Mesenchymal stem cell (in vitro differentiated cells and primary cell): ENCODE data around the gene GLIS2.
A peak's percentile ranks its signal among the peaks of the same experiment; 100 is the strongest.

ENCODE experiments used
- DNase-seq: peaks from one replicate; pipeline ENCODE4 v3.0.0-alpha.2; 2013
- H2AFZ ChIP-seq: one replicate; pipeline ENCODE4 v1.6.1; 2013; ENCODE audit warnings: low read depth, mild to moderate bottlenecking, control low read depth, inconsistent platforms, low read length, moderate library complexity
- H2AK5ac ChIP-seq: 2 replicates; pipeline ENCODE4 v1.6.1; 2013; ENCODE audit warnings: low read length, moderate library complexity, mild to moderate bottlenecking, inconsistent platforms; ENCODE audit not compliant: severe bottlenecking
- H2BK120ac ChIP-seq: one replicate; pipeline ENCODE4 v1.6.1; 2013; ENCODE audit warnings: low read depth, mild to moderate bottlenecking, inconsistent platforms, low read length, moderate library complexity
- H2BK12ac ChIP-seq, 2 experiments: one replicate each; pipeline ENCODE4 v1.6.1; 2013; ENCODE audit warnings: inconsistent platforms in 2 of 2, low read length in 2 of 2, mild to moderate bottlenecking in 2 of 2, moderate library complexity in 2 of 2, control low read depth in 1 of 2
- H2BK15ac ChIP-seq: one replicate; pipeline ENCODE4 v1.6.1; 2013; ENCODE audit warnings: mild to moderate bottlenecking, low read depth, inconsistent platforms; ENCODE audit not compliant: poor library complexity, severe bottlenecking
- H2BK5ac ChIP-seq: 2 replicates; pipeline ENCODE4 v1.6.1; 2013; ENCODE audit warnings: low read depth, mild to moderate bottlenecking, low read length, control low read depth, inconsistent platforms; ENCODE audit not compliant: poor library complexity, severe bottlenecking
- H3K14ac ChIP-seq, 2 experiments: one replicate each; pipeline ENCODE4 v1.6.1; 2013; ENCODE audit warnings: inconsistent platforms in 2 of 2, low read length in 2 of 2, control low read depth in 1 of 2, mild to moderate bottlenecking in 1 of 2, moderate library complexity in 1 of 2
- H3K18ac ChIP-seq, 2 experiments: one replicate each; pipeline ENCODE4 v1.6.1; 2013; ENCODE audit warnings: inconsistent platforms in 2 of 2, low read length in 2 of 2, control low read depth in 1 of 2, low read depth in 1 of 2, mild to moderate bottlenecking in 1 of 2
- H3K23ac ChIP-seq, 2 experiments: one replicate each; pipeline ENCODE4 v1.6.1; 2013; ENCODE audit warnings: inconsistent platforms in 2 of 2, low read length in 2 of 2, mild to moderate bottlenecking in 2 of 2, moderate library complexity in 2 of 2, control low read depth in 1 of 2
- H3K27ac ChIP-seq: 2 replicates; pipeline ENCODE4 v1.5.1; 2013; ENCODE audit warnings: mild to moderate bottlenecking, moderate library complexity, low read length, control low read depth, inconsistent platforms; ENCODE audit not compliant: poor library complexity, severe bottlenecking
- H3K27me3 ChIP-seq, 2 experiments: 2 replicates each; pipeline versions ENCODE4 v1.6.1 to v1.7.0; 2013; ENCODE audit warnings: low read length in 2 of 2, mild to moderate bottlenecking in 2 of 2, moderate library complexity in 2 of 2, control low read depth in 1 of 2, inconsistent platforms in 1 of 2; ENCODE audit not compliant: control insufficient read depth in 1 of 2, insufficient read depth in 1 of 2
- H3K36me3 ChIP-seq, 2 experiments: 2 replicates each; pipeline versions ENCODE4 v1.6.1 to v1.7.0; 2013; ENCODE audit warnings: low read length in 2 of 2, control low read depth in 1 of 2, inconsistent platforms in 1 of 2, low read depth in 1 of 2, mild to moderate bottlenecking in 1 of 2; ENCODE audit not compliant: insufficient read depth in 2 of 2, control insufficient read depth in 1 of 2
- H3K4ac ChIP-seq, 2 experiments: one replicate each; pipeline ENCODE4 v1.6.1; 2013; ENCODE audit warnings: inconsistent platforms in 2 of 2, low read length in 2 of 2, mild to moderate bottlenecking in 2 of 2, moderate library complexity in 2 of 2, control low read depth in 1 of 2, low read depth in 1 of 2
- H3K4me1 ChIP-seq: 2 replicates; pipeline ENCODE4 v1.6.1; 2013; ENCODE audit warnings: low read depth, low read length, control low read depth; ENCODE audit not compliant: control insufficient read depth, insufficient read depth
- H3K4me2 ChIP-seq: 2 replicates; pipeline ENCODE4 v1.6.1; 2013; ENCODE audit warnings: low read length, mild to moderate bottlenecking, inconsistent platforms; ENCODE audit not compliant: poor library complexity, severe bottlenecking
- H3K4me3 ChIP-seq, 2 experiments: 2 replicates each; pipeline versions ENCODE4 v1.5.1 to v1.7.0; 2013; ENCODE audit warnings: low read length in 2 of 2, mild to moderate bottlenecking in 2 of 2, control low read depth in 1 of 2, low read depth in 1 of 2; ENCODE audit not compliant: insufficient read depth in 1 of 2
- H3K79me1 ChIP-seq: replicated peaks from 2 replicates; pipeline ENCODE4 v1.6.1; 2013; ENCODE audit warnings: mild to moderate bottlenecking, control low read depth, low read length, inconsistent platforms; ENCODE audit not compliant: poor library complexity, severe bottlenecking
- H3K9ac ChIP-seq: 2 replicates; pipeline ENCODE4 v1.7.0; 2013; ENCODE audit warnings: mild to moderate bottlenecking, low read length, moderate library complexity
- H3K9me3 ChIP-seq: 2 replicates; pipeline ENCODE4 v1.7.0; 2013; ENCODE audit warnings: mild to moderate bottlenecking, low read length; ENCODE audit not compliant: control insufficient read depth
- H4K8ac ChIP-seq: one replicate; pipeline ENCODE4 v1.6.1; 2013; ENCODE audit warnings: inconsistent platforms, mild to moderate bottlenecking, low read length, moderate library complexity
- H4K91ac ChIP-seq: one replicate; pipeline ENCODE4 v1.6.1; 2013; ENCODE audit warnings: mild to moderate bottlenecking, low read length, inconsistent platforms
- WGBS: methylation state at CpG from one replicate; pipeline ENCODE4 v1.1.7; 2013; ENCODE audit warnings: mixed read lengths; 5-methylcytosine and 5-hydroxymethylcytosine counted together

The GLIS2 gene

GRCh38 chr16:4303973-4304372, 11.9 kb upstream of the GLIS2 start:
- H3K4me1 ChIP-seq: peaks cover 27% of the 10 kb centered on the region
- no peak overlapping the region for H3K14ac ChIP-seq
- H3K4ac ChIP-seq: peak overlapping the region in 1 of 2 experiments; percentile 4
- H3K9me3 ChIP-seq: no peaks in the 10 kb centered on the region
- peak overlapping the region; percentile 20 for H2AK5ac ChIP-seq
- no peak overlapping the region for H2BK15ac ChIP-seq
- H3K79me1 ChIP-seq: peaks cover 15% of the 10 kb centered on the region
- no peak overlapping the region for H3K23ac ChIP-seq
- H2BK120ac ChIP-seq: no peak overlapping the region
- WGBS: 51% methylated on average over 13 of the region's 13 CpGs
- peak overlapping the region; percentile 70 to 90 for H2BK12ac ChIP-seq
- H4K91ac ChIP-seq: peak overlapping the region; percentile 64
- no peak overlapping the region for H3K27ac ChIP-seq
- peak overlapping the region; percentile 46 to 70 for H3K18ac ChIP-seq
- H4K8ac ChIP-seq: peak overlapping the region; percentile 73
- H3K4me3 ChIP-seq: peak overlapping the region in 1 of 2 experiments; percentile 24
- no peak overlapping the region for H3K4me2 ChIP-seq
- no peak for DNase-seq
- peaks cover 0 to 16% of the 10 kb centered on the region in 2 experiments for H3K36me3 ChIP-seq
- no peak overlapping the region for H2AFZ ChIP-seq
- H3K27me3 ChIP-seq: no peaks in the 10 kb centered on the region
- H2BK5ac ChIP-seq: no peak overlapping the region
- no peak overlapping the region for H3K9ac ChIP-seq

GRCh38 chr16:4306470-4307214, 9.2 kb upstream of the GLIS2 start:
- Histone ChIP-seq H4K8ac (peak overlapping the region; percentile 71), H3K4me1 (peaks cover 33% of the 10 kb centered on the region), H2BK12ac (peak overlapping the region; percentile 7 to 92), H3K4ac (peak overlapping the region; percentile 41 to 78), H3K4me3 (peak overlapping the region in 1 of 2 experiments; percentile 86), H3K4me2 (peak overlapping the region; percentile 36), H2BK120ac (peak overlapping the region; percentile 39), H3K27ac (peak overlapping the region; percentile 70), H2AK5ac (peak overlapping the region; percentile 67), H2BK15ac (peak overlapping the region; percentile 15), H3K79me1 (peaks cover 9% of the 10 kb centered on the region), H3K14ac (peak overlapping the region in 1 of 2 experiments; percentile 12), H2BK5ac (no peak overlapping the region), H2AFZ (no peak overlapping the region), H3K9ac (peak overlapping the region; percentile 86), H4K91ac (peak overlapping the region; percentile 91), H3K9me3 (no peaks in the 10 kb centered on the region), H3K23ac (no peak overlapping the region), H3K27me3 (no peaks in the 10 kb centered on the region), H3K18ac (peak overlapping the region; percentile 13 to 37), H3K36me3 (peaks cover 0 to 11% of the 10 kb centered on the region in 2 experiments)
- 57% methylated on average over 16 of the region's 16 CpGs for WGBS
- no peak for DNase-seq

- Histone ChIP-seq H4K91ac (peak overlapping the region; percentile 91), H2AK5ac (peak overlapping the region; percentile 67), H3K14ac (no peak overlapping the region), H3K4me1 (peaks cover 33% of the 10 kb centered on the region), H2BK15ac (peak overlapping the region; percentile 60), H3K18ac (peak overlapping the region; percentile 37 to 72), H3K9ac (peak overlapping the region; percentile 86), H4K8ac (peak overlapping the region; percentile 71), H2BK5ac (no peak overlapping the region), H3K4me3 (peak overlapping the region; percentile 49 to 86), H3K4ac (peak overlapping the region; percentile 15 to 39), H3K23ac (no peak overlapping the region), H3K79me1 (peaks cover 8% of the 10 kb centered on the region), H2BK12ac (peak overlapping the region; percentile 7 to 92), H3K9me3 (no peaks in the 10 kb centered on the region), H3K27me3 (no peaks in the 10 kb centered on the region), H3K27ac (peak overlapping the region; percentile 70), H2BK120ac (peak overlapping the region; percentile 29), H2AFZ (no peak overlapping the region), H3K36me3 (peaks cover 0 to 9% of the 10 kb centered on the region in 2 experiments), H3K4me2 (peak overlapping the region; percentile 20)
- DNase-seq: peak; percentile 97
- 8% methylated on average over 65 of the region's 68 CpGs for WGBS
Measured at GRCh38 chr16:4307215-4308037, 8.4 kb upstream of the GLIS2 start.
